ENCODE data around the gene AMD1.
"Not testable (repeated sequence)": the region's sequence is repeated elsewhere in the genome, so short reads cannot be mapped to it uniquely, and the experiment has no call there.

The AMD1 gene

DNA sequence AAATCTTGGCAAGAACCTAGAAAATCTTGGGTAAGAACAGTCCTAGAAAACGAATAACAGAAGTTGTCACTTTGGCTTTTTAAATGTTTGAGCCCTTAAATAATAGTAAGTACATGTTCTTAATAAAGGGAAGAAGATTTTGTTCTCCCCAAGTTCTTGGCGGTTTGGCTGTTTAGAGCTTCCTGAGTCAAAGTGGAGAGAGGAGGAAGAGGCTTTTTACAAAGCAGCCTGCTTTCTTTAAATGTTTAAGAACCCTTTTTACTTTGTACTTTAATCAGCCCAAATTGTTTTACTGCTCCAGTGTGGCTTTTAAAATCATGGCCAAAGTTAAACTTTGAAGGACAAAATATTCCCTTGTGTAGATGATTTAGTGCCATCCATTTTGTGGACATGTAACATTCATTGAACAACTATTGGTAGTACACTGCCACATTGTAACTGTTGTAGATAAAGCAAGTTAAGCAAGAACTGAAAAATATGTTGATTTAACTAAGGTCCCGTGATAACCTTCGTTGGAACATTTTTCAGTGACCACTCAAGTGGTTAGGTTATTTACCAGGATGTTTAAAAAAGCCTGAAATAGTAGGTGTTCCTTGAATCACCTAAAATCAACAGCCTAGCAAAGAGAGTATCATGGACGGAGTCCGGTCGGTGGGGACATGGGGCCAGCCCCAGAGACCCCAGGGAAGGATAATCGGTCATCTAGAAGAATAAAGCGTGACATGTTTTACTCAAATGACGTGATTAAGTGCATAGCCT lies 2.4 kb downstream of the AMD1 start:
- peak; percentile 12 for DNase-seq

DNA sequence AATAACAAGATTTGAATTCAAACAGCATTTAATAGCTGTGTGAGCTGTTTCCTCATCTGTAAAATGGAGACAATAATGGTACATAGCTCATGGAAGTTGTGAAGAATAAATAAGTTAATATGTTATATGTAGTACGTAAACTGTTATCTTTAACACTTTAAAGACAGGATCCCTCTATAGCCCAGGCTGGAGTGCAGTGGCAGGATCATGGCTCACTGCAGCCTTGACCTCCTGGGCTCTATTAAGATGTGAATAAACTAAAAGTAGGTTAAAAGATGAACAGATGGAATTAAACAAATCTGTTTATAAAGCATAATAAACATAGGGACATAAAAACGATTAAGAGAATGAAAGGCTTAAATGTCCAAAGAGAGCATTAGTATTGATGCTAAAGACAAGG lies 3.0 kb downstream of the AMD1 start:
- no peak for DNase-seq

DNA sequence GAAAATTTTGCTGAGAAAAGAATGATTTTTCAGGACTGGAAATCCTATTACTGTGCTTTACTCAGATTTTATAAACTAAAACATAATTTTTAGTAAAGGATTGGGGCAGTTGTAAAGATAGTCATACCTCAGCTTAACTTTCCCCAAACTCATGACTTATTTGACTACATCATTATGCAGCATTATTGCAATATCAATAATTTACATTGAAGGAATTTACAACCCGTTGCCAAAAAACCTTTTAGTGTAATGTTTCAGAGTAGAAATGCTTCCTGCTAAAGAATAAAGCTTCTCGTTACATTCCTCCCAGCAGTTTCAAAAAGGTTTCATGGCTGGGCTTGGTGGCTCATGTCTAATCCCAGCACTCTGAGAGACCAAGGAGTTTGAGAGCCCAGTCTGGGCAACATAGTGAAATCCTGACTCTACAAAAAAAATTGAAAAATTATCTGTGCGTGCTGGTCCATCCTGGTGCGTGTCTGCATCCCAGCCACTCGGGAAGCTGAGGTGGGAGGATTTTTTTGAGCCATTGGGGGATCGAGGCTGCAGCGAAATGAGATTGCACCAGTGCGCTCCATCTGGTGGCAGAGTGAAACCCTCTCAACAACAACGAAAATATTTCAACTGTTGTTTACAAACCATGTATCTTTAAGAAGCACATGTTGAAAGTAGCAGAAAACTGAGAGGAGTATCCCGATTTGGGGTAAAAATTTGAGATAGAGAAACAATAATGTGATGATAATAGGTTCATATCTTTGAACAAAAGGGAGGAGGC lies 4.4 kb downstream of the AMD1 start:
- DNase-seq: peak; percentile 49

DNA sequence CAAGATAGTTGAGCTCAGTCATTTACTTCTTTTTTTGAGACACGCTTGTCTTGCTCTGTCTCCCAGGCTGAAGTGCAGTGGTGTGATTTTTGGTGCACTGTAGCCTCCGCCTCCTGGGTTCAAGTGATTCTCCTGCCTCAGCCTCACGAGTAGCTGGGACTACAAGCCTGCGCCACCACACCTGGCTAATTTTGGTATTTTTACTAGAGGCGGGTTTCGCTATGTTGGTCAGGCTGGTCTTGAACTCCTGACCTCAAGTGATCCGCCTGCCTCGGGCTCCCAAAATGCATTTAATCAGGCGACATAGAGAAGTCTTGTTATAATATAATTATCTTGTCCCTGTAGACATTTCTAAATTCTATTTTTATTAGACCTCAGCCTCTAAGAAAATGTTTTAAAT lies 6.1 kb downstream of the AMD1 start:
- DNase-seq: no peak

- DNase-seq: no peak
Measured at GRCh38 chr6:110881546-110882273, 7.1 kb downstream of the AMD1 start.

DNA sequence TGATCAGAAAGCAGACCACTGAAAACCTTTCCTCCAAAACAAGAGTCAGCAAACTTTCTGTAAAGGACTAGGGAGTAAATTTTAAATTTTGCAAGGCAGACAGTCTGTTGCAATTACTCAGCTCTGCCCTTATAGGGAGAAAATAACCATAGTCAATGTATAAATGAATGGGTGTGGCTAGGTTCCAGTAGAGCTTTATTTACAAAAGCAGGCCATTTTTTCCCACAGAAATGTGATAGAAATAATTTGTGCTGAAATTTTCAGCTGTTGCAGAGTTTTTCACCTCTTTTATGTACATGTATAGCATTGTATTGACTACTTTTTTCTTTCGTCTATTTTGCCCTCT lies 7.7 kb downstream of the AMD1 start:
- DNase-seq: no peak

DNA sequence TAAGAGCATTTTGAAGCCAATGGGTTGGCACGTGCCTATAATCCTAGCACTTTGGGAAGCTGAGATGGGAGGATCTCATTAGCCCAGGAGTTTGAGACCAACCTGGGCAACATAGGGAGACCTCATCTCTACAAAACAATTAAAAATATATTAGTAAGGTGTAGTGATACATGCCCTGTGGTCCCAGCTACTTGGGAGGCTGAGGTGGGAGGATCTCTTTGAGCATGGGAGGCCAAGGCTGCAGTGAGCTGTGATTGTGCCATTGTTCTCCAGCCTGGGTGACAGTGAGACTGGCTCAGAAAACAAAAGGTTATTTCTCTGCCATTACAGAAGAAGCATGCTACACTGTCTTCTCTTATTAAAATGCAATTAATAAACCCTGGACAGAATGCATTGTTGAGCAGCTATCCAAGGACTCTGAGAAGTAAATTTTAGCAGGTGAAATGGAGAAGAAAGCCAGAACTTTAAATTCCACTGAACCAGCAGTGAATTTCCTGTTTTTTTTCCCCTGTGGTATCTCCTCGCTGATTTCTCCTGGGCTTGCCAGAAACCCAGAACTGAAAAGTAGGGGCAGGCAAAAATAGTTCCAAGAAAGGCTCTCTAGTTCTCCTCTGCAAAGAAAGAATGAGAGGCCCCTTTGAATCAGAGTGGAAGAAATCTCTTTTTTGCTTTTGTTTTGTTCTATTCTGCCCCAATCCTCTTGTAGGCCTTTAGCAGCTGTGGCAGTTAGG lies 8.4 kb downstream of the AMD1 start:
- DNase-seq: no peak

GRCh38 chr6:110884321-110884720 lies 9.7 kb downstream of the AMD1 start:
- DNase-seq: no peak

DNA sequence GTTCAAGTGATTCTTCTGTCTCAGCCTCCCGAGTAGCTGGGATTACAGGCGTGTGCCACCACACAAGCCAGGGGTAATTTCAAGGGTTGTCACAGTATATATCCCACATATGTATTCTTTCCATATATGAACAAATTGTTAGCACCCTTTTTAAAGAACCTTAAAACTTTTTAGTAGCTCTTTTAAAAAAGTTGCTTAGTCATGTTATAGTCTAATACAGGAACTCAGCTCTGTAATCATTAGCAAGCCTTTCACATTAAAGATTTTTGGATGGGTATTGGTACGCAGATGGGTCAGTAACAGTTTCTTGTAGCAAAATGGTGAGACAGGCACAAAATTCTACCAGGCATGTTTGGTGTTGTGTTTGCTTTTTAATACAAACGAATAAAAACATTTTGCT lies 10.9 kb downstream of the AMD1 start:
- no peak for DNase-seq

GRCh38 chr6:110886555-110887167 lies 12.1 kb downstream of the AMD1 start:
- DNase-seq: no peak

GRCh38 chr6:110890288-110890687 lies 15.7 kb downstream of the AMD1 start:
- no peak for DNase-seq

DNA sequence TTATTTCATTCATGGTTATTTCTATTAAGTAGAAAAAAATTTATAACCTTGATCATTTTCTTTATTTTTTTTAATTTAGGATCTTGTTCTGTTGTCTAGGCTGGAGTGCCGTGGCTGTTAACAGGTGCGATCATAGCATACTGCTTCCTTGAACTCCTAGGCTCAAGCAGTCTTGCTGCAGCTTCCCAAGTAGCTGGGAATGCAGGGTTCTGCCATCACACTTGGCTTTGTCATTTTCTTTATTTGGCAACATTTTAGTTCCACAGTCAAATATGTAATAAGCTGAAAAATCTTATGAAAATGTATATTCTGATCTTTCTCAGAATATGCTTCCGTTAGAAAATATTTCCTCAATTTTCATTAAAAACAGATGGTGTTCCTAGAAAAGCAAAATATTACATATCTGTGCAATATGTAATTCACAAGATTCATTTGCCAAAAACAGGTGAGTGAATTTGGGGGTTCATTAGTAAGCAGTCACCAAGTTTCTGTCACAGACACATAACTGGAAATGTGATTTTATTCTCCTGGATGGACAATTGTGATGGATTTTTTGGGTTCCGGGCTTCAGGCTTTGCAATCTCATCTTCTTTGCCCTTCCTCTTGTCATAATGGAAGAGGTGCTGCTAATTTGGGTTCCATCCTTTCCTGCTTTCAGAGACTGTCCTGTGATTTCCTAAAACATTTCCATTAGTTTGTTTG lies 21.5 kb downstream of the AMD1 start:
- DNase-seq: no peak

GRCh38 chr6:110897433-110897832 lies 22.8 kb downstream of the AMD1 start:
- no peak for DNase-seq

- no peak for DNase-seq
Measured at GRCh38 chr6:110898111-110898510, 23.5 kb downstream of the AMD1 start.

DNA sequence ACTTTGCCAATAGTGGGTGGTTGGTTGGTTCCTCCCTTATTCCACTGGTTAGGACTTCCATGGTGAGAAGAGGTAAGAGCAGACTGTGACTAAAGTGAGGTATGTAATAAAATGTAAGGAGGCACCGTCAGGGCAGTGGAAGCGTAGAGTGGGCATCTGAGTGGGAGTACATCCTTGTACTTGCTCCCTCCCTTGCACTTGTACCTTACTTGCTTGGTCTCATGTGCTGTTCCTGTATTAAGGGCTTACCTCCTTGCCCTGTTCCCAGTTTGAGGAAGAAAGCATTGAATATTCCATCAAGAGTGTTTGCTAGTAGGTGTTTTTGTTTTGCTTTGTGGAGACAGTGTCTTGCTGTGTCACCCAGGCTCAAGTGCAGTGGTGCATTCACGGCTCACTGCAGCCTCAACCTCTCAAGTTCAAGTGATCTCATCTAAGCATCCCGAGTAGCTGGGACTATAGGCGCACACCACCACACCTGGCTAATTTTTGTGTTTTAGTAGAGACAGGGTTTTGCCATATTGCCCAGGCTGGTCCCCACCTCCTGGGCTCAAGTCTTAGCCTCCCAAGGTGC lies 25.5 kb downstream of the AMD1 start:
- DNase-seq: no peak

- DNase-seq: not testable (repeated sequence)
Measured at GRCh38 chr6:110901601-110902000, 27.0 kb downstream of the AMD1 start.

DNA sequence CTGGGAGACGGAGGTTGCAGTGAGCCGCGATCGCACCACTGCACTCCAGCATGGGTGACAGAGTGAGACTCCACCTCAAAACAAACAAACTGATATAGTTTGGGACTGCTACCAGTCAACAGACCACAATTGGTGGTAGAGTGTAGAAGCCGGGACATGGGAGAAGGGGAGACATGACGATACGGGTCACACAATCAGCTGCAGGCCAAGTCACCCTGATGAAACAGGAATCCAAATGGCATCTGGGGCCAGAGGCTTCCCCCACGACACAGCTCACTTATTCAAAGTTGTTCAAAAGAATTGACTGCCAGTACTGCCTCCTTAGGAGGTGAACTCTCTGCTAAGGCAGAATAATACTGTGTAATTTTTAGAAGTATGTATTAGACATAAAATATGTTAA lies 27.5 kb downstream of the AMD1 start:
- DNase-seq: no peak

- DNase-seq: not testable (repeated sequence)
Measured at GRCh38 chr6:110906273-110906672, 31.7 kb downstream of the AMD1 start.

DNA sequence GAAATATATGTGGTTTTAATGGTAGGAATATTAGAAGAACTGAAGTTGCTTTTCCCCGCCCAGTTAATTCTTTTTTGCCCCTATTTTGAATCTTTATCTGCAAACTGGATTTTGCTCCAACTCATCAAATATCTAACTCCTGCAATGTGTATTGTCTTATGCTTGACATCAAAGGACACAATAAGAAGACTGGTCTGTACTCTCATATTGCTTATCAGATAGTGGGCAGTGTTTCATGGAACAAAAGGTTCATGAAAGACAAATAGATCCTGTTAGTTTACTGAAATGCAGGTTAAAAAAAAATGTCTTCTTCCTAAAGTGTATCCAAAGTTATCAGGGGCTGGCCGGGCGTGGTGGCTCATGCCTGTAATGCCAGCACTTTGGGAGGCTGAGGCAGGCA lies 56.2 kb downstream of the AMD1 start:
- DNase-seq: no peak

- DNase-seq: no peak
Measured at GRCh38 chr6:110933912-110934311, 59.3 kb downstream of the AMD1 start.

DNA sequence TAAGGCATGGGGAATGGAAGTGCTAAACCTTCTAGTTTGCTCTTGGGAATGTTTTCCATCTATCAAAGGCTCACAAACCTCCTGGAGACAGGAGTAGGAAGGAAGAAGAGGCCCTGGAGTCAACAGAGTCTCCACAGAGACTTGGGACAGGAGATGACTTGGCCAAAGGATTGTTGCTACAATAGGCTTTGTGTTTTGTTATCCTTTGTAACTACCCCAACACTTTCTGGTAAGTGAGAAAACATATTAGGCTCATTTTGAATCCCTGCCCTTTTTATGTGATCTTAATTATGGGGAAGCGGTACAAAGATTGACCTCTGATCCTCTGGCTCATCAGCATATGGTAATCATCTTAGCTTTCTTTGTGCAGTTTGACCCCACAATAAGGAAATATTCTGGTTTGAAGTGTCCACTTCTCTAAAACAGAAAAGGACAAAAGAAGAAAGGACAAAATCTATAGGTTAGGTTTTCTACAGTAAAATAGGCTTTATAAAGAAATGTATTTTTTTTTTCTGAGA lies 59.9 kb downstream of the AMD1 start:
- DNase-seq: no peak
